K562 (cell line): ENCODE results near the gene KCNK1. TPM values are rescaled to one million over a fixed set of nuclear protein-coding genes. Genes with fewer than 3 reads are reported as not detected.
A peak's percentile ranks its signal among the peaks of the same experiment; 100 is the strongest.

Experiments used
- ATF4 ChIP-seq: fragments of 450-650 bp; formaldehyde crosslinking; IDR thresholded peaks from 2 replicates; pipeline ENCODE4 v1.4.0; 2022; ENCODE audit warnings: mild to moderate bottlenecking, moderate library complexity
- ATF7 ChIP-seq: fragments of 450-650 bp; IDR thresholded peaks from 2 replicates; pipeline ENCODE4 v1.7.1; 2014; ENCODE audit warnings: mild to moderate bottlenecking, moderate library complexity
- DNMT1 ChIP-seq: fragments of 450-650 bp; IDR thresholded peaks from 2 replicates; pipeline ENCODE4 v1.6.1; 2016; ENCODE audit warnings: antibody characterized with exemption, mild to moderate bottlenecking
- E2F5 ChIP-seq: sonication (generic); formaldehyde crosslinking; IDR thresholded peaks from 2 replicates; pipeline ENCODE4 v1.8.0; 2022; ENCODE audit warnings: mild to moderate bottlenecking, missing genetic modification reagents
- ETV5 ChIP-seq: sonication (generic); formaldehyde crosslinking; IDR thresholded peaks from 2 replicates; pipeline ENCODE4 v1.4.0; 2020; ENCODE audit warnings: low read depth, mild to moderate bottlenecking, missing genetic modification reagents
- FOS ChIP-seq: IDR thresholded peaks from 3 replicates; pipeline ENCODE4 v1.6.1; 2011; ENCODE audit not compliant: insufficient read length; ENCODE audit errors: extremely low read depth
- FOXJ2 ChIP-seq: fragments of 200-800 bp; sonication (Bioruptor generic); IDR thresholded peaks from 2 replicates; pipeline ENCODE4 v1.6.1; 2016; ENCODE audit warnings: missing genetic modification characterization, missing compliant biosample characterization
- HDGF ChIP-seq: fragments of 450-650 bp; IDR thresholded peaks from 2 replicates; pipeline ENCODE4 v1.6.1; 2016
- HLTF ChIP-seq: fragments of 450-650 bp; IDR thresholded peaks from 2 replicates; pipeline ENCODE4 v1.6.1; 2016
- HMG20A ChIP-seq: fragments of 450-650 bp; formaldehyde crosslinking; conservative IDR thresholded peaks from 2 replicates; pipeline ENCODE4 v1.4.0; 2020; ENCODE audit warnings: mild to moderate bottlenecking, mixed read lengths
- HNRNPL ChIP-seq: fragments of 200-400 bp; formaldehyde crosslinking; IDR thresholded peaks from 2 replicates; pipeline ENCODE4 v1.6.1; 2017; ENCODE audit warnings: low read depth, mild to moderate bottlenecking, low read length
- IRF1 ChIP-seq: sonication (generic); formaldehyde crosslinking; IDR thresholded peaks from 2 replicates; pipeline ENCODE4 v1.8.0; 2022; ENCODE audit warnings: missing genetic modification reagents, mild to moderate bottlenecking, borderline replicate concordance
- KLF13 ChIP-seq: fragments of 450-650 bp; IDR thresholded peaks from 2 replicates; pipeline ENCODE4 v1.6.1; 2016; ENCODE audit warnings: missing genetic modification characterization, low read depth, mild to moderate bottlenecking, missing compliant biosample characterization, moderate library complexity, borderline replicate concordance
- PCBP1 ChIP-seq: fragments of 200-400 bp; formaldehyde crosslinking; IDR thresholded peaks from 2 replicates; pipeline ENCODE4 v1.6.1; 2018; ENCODE audit warnings: mild to moderate bottlenecking, low read depth, low read length; ENCODE audit not compliant: poor library complexity, severe bottlenecking
- PKNOX1 ChIP-seq: fragments of 450-650 bp; IDR thresholded peaks from 2 replicates; pipeline ENCODE4 v1.6.1; 2016
- POLR2AphosphoS5 ChIP-seq: IDR thresholded peaks from 2 replicates; pipeline ENCODE4 v1.6.1; 2011; ENCODE audit warnings: mild to moderate bottlenecking, low read depth, low read length, moderate library complexity; ENCODE audit not compliant: control insufficient read depth, insufficient read depth
- RBBP5 ChIP-seq: fragments of 200-600 bp; sonication (generic); IDR thresholded peaks from 2 replicates; pipeline ENCODE4 v1.6.1; 2012; ENCODE audit warnings: borderline replicate concordance, mild to moderate bottlenecking, low read length, control low read depth, inconsistent platforms; ENCODE audit not compliant: insufficient read depth, poor library complexity, severe bottlenecking
- RBM34 ChIP-seq: fragments of 200-400 bp; formaldehyde crosslinking; IDR thresholded peaks from 2 replicates; pipeline ENCODE4 v1.6.1; 2018; ENCODE audit warnings: low read length, borderline replicate concordance; ENCODE audit not compliant: insufficient read depth
- USF1 ChIP-seq: sonication (generic); formaldehyde crosslinking; IDR thresholded peaks from 2 replicates; pipeline ENCODE4 v1.9.0; 2022; ENCODE audit warnings: mild to moderate bottlenecking, missing genetic modification reagents
- ZNF12 ChIP-seq: sonication (generic); formaldehyde crosslinking; IDR thresholded peaks from 2 replicates; pipeline ENCODE4 v1.4.0; 2020; ENCODE audit warnings: mild to moderate bottlenecking, missing genetic modification reagents
- ZNF134 ChIP-seq: fragments of 250-450 bp; sonication (Bioruptor Pico); conservative IDR thresholded peaks from 2 replicates; pipeline ENCODE4 v1.4.0; 2020
- ZNF174 ChIP-seq: fragments of 250-450 bp; sonication (Bioruptor Pico); IDR thresholded peaks from 2 replicates; pipeline ENCODE4 v1.4.0; 2020; ENCODE audit warnings: mild to moderate bottlenecking
- ZNF175 ChIP-seq: fragments of 200-800 bp; sonication (Bioruptor generic); IDR thresholded peaks from 2 replicates; pipeline ENCODE4 v1.6.1; 2016; ENCODE audit warnings: low read depth, mild to moderate bottlenecking, missing genetic modification characterization, missing compliant biosample characterization
- ZNF24 ChIP-seq: fragments of 450-650 bp; IDR thresholded peaks from 2 replicates; pipeline ENCODE4 v1.6.1; 2016
- ZNF277 ChIP-seq: fragments of 250-450 bp; sonication (Bioruptor Pico); IDR thresholded peaks from 2 replicates; pipeline ENCODE4 v1.8.0; 2022; ENCODE audit warnings: inconsistent platforms, mild to moderate bottlenecking, moderate library complexity, borderline replicate concordance
- polyA plus RNA-seq, 8 experiments: library from polyadenylated mRNA; depleted of rRNA in 4 of 8; stranded (reverse) in 5 of 8; unstranded in 3 of 8; fragments of >200 nt; fragmentation: Nextera tagmentation in 2 of 8; fragmentation: Illumina TruSeq in 1 of 8; extraction: Ambion mirVana in 2 of 8; extraction: Trizol in 1 of 8; gene quantifications; 2 replicates each; pipeline versions ENCODE4 v1.2.1 to v1.2.3, GENCODE V29; 2011 to 2014; ENCODE audit warnings: inconsistent platforms in 1 of 8, missing spikeins in 1 of 8
- total RNA-seq, 7 experiments: library from RNA; depleted of rRNA in 6 of 7; stranded (reverse); fragments of >200 nt in 6 of 7; fragmentation: Illumina TruSeq in 2 of 7; extraction: Trizol in 2 of 7; gene quantifications; 2 replicates each; pipeline versions ENCODE4 v1.2.1 to v1.2.3, GENCODE V29; 2011 to 2021; ENCODE audit warnings: low replicate concordance in 1 of 7

KCNK1 gene
- total and polyA plus RNA-seq, 9 of the 15 experiments (the other 6 are each of a cell fraction or from before 2014, with no cell fraction given) = 3.1 to 22.7 (median 6.0) TPM

- TF ChIP-seq PKNOX1 (no peak), ATF7 (no peak), POLR2AphosphoS5 (no peak), KLF13 (tag) (no peak), RBM34 (no peak), IRF1 (CRISPR knock-in tag) (no peak), ZNF175 (CRISPR knock-in tag) (no peak), ATF4 (CRISPR knock-in tag) (no peak), FOS (no peak), HLTF (no peak; the same call in 1 of the 2 replicates), USF1 (CRISPR knock-in tag) (no peak), HDGF (peak; percentile 26; the same call in 1 of the 2 replicates), FOXJ2 (tag) (no peak), DNMT1 (no peak), ZNF12 (CRISPR knock-in tag) (no peak), ZNF174 (no peak), RBBP5 (peak; percentile 1), HNRNPL (no peak), ZNF277 (CRISPR knock-in tag) (no peak), ZNF134 (CRISPR knock-in tag) (no peak), E2F5 (CRISPR knock-in tag) (no peak), ETV5 (no peak), HMG20A (CRISPR knock-in tag) (peak; percentile 75; the same call in 1 of the 2 replicates), ZNF24 (no peak), PCBP1 (no peak)
Measured at GRCh38 chr1:233636503-233636877, 22.6 kb downstream of the KCNK1 start (continued).
